K562 (cell line): Measurements from ENCODE around the gene DAGLA. TPM values are rescaled to one million over a fixed set of nuclear protein-coding genes. Genes with fewer than 3 reads are reported as not detected.

Experiments
- ATAC-seq: fragments of 200-7000 bp; cut with Tn5 transposase; 3 replicates; pipeline ENCODE4 v1.9.1; 2020; ENCODE audit warnings: moderate library complexity
- BruUV-seq: library from RNA; stranded (reverse); fragments of 400-500 nt; replicated peaks from 2 replicates; lab custom pipeline; 2021; lab: Mats Ljungman, UMichigan
- CTCF ChIA-PET: fragments of 300-600 bp; formaldehyde crosslinking; extraction: SDS; loops from one replicate; lab custom pipeline; 2021; ENCODE audit warnings: low intra/inter-chr PET ratio; lab: Yijun Ruan, JAX
- POLR2A ChIA-PET: fragments of 300-600, 350-650 bp; sonication (Branson Sonifier 250); formaldehyde crosslinking; extraction: SDS; loops from one replicate; lab custom pipeline; 2021; ENCODE audit warnings: antibody characterized with exemption, inconsistent platforms; lab: Yijun Ruan, JAX
- DNase-seq, 4 experiments: peaks; one replicate each; pipeline versions ENCODE4 v3.0.0 to v3.0.0-alpha.2; 2011 to 2018; ENCODE audit warnings: low spot score in 3 of 4, mixed read lengths in 3 of 4; ENCODE audit errors: extremely low read depth in 1 of 4
- FAIRE-seq: peaks from 2 replicates; lab custom pipeline; 2011; peaks lifted over from hg19 to GRCh38; lab: Jason Lieb, UNC
- H2AFZ ChIP-seq: 2 replicates; pipeline ENCODE4 v1.6.0; 2011; ENCODE audit warnings: low read depth, low read length, control low read depth, inconsistent platforms
- H3K27ac ChIP-seq: fragments of 200-600 bp; 3 replicates; pipeline ENCODE4 v1.8.0; 2011; ENCODE audit warnings: low read depth, mild to moderate bottlenecking, control low read depth, inconsistent platforms, low read length, moderate library complexity, mixed read lengths; ENCODE audit errors: extremely low read depth
- H3K27me3 ChIP-seq, 2 experiments: fragments of 300-600 bp in 1 of 2; 2 replicates in 1 of 2; 3 replicates in 1 of 2; pipeline versions ENCODE4 v1.6.0 to v1.8.0; 2011; ENCODE audit warnings: inconsistent platforms in 2 of 2, low read length in 2 of 2, mild to moderate bottlenecking in 1 of 2, mixed read lengths in 1 of 2, moderate library complexity in 1 of 2; ENCODE audit not compliant: control insufficient read depth in 2 of 2, insufficient read depth in 2 of 2
- H3K36me3 ChIP-seq: fragments of 300-600 bp; 3 replicates; pipeline ENCODE4 v1.8.0; 2011; ENCODE audit warnings: mild to moderate bottlenecking, low read length, inconsistent platforms; ENCODE audit not compliant: control insufficient read depth, insufficient read depth
- H3K4me1 ChIP-seq, 2 experiments: fragments of 200-600 bp in 1 of 2; replicated peaks in 1 of 2; 2 replicates in 1 of 2; 3 replicates in 1 of 2; pipeline versions ENCODE4 v1.5.1 to v1.8.0; 2011; ENCODE audit warnings: inconsistent platforms in 2 of 2, low read length in 2 of 2, mild to moderate bottlenecking in 1 of 2, mixed read lengths in 1 of 2, moderate library complexity in 1 of 2; ENCODE audit not compliant: control insufficient read depth in 2 of 2, insufficient read depth in 2 of 2
- H3K4me2 ChIP-seq: 2 replicates; pipeline ENCODE4 v1.6.1; 2011; ENCODE audit warnings: low read length, control low read depth, inconsistent platforms, mixed read lengths; ENCODE audit not compliant: insufficient read depth
- H3K4me3 ChIP-seq: fragments of 200-600 bp; sonication (generic), shearing (Covaris generic); 2 replicates; pipeline ENCODE4 v1.5.1; 2016; ENCODE audit warnings: control low read depth, inconsistent platforms
- H3K79me2 ChIP-seq: fragments of 200-600 bp; 3 replicates; pipeline ENCODE4 v1.8.0; 2011; ENCODE audit warnings: low read length, inconsistent platforms; ENCODE audit not compliant: control insufficient read depth, insufficient read depth
- H3K9ac ChIP-seq, 2 experiments: 2 replicates each; pipeline versions ENCODE4 v1.6.0 to v1.6.1; 2011; ENCODE audit warnings: low read depth in 2 of 2, low read length in 2 of 2, control low read depth in 1 of 2, inconsistent platforms in 1 of 2, mild to moderate bottlenecking in 1 of 2, mixed read lengths in 1 of 2; ENCODE audit not compliant: insufficient read depth in 1 of 2
- H3K9me1 ChIP-seq: one replicate; pipeline ENCODE4 v1.6.0; 2011; ENCODE audit warnings: inconsistent platforms, mild to moderate bottlenecking, low read length, moderate library complexity; ENCODE audit not compliant: control insufficient read depth, insufficient read depth
- H3K9me3 ChIP-seq: replicated peaks from 2 replicates; pipeline ENCODE4 v1.5.1; 2011; ENCODE audit warnings: low read depth, low read length, inconsistent platforms; ENCODE audit not compliant: control insufficient read depth, insufficient read depth
- H4K20me1 ChIP-seq: replicated peaks from 2 replicates; pipeline ENCODE4 v1.6.1; 2011; ENCODE audit warnings: low read length, inconsistent platforms, mixed read lengths; ENCODE audit not compliant: control insufficient read depth, insufficient read depth
- BRD4 ChIP-seq: fragments of 200-600 bp; sonication (generic); IDR thresholded peaks from 2 replicates; pipeline ENCODE4 v1.6.1; 2017; ENCODE audit warnings: inconsistent platforms
- PHTF2 ChIP-seq: fragments of 250-450 bp; sonication (Bioruptor Pico); IDR thresholded peaks from 2 replicates; pipeline ENCODE4 v1.5.0; 2021; ENCODE audit warnings: mild to moderate bottlenecking
- PREB ChIP-seq: sonication (generic); formaldehyde crosslinking; IDR thresholded peaks from 2 replicates; pipeline ENCODE4 v1.8.1; 2023; ENCODE audit warnings: mild to moderate bottlenecking, missing genetic modification reagents
- RBBP5 ChIP-seq: fragments of 200-600 bp; sonication (generic); IDR thresholded peaks from 2 replicates; pipeline ENCODE4 v1.6.1; 2012; ENCODE audit warnings: borderline replicate concordance, mild to moderate bottlenecking, low read length, control low read depth, inconsistent platforms; ENCODE audit not compliant: insufficient read depth, poor library complexity, severe bottlenecking
- WGBS: fragments of 100-300 bp; shearing (Covaris generic); methylation state at CpG from one replicate; pipeline ENCODE4 v1.1.6; 2016; ENCODE audit warnings: low coverage, mixed read lengths; ENCODE audit not compliant: insufficient coverage; ENCODE audit errors: missing lambda C conversion rate; 5-methylcytosine and 5-hydroxymethylcytosine counted together
- in situ Hi-C: fragments of 300-500 bp; cut with MboI; formaldehyde crosslinking; loops from 4 replicates; pipeline ENCODE4 v1.15.0; 2018; ENCODE audit warnings: inconsistent platforms, mixed read lengths
- intact Hi-C: fragments of 100-400 bp; cut with micrococcal nuclease; formaldehyde crosslinking; loops from 2 replicates; pipeline ENCODE4 v1.14.2; 2022
- polyA plus RNA-seq, 8 experiments: library from polyadenylated mRNA; depleted of rRNA in 4 of 8; stranded (reverse) in 5 of 8; unstranded in 3 of 8; fragments of >200 nt; fragmentation: Nextera tagmentation in 2 of 8; fragmentation: Illumina TruSeq in 1 of 8; extraction: Ambion mirVana in 2 of 8; extraction: Trizol in 1 of 8; gene quantifications; 2 replicates each; pipeline versions ENCODE4 v1.2.1 to v1.2.3, GENCODE V29; 2011 to 2014; ENCODE audit warnings: inconsistent platforms in 1 of 8, missing spikeins in 1 of 8
- total RNA-seq, 7 experiments: library from RNA; depleted of rRNA in 6 of 7; stranded (reverse); fragments of >200 nt in 6 of 7; fragmentation: Illumina TruSeq in 2 of 7; extraction: Trizol in 2 of 7; gene quantifications; 2 replicates each; pipeline versions ENCODE4 v1.2.1 to v1.2.3, GENCODE V29; 2011 to 2021; ENCODE audit warnings: low replicate concordance in 1 of 7

DAGLA gene
- total and polyA plus RNA-seq, 9 of the 15 experiments (the other 6 are each of a cell fraction or from before 2014, with no cell fraction given), result 0.03 to 0.16 (median 0.04) TPM; not detected in 4

DNA sequence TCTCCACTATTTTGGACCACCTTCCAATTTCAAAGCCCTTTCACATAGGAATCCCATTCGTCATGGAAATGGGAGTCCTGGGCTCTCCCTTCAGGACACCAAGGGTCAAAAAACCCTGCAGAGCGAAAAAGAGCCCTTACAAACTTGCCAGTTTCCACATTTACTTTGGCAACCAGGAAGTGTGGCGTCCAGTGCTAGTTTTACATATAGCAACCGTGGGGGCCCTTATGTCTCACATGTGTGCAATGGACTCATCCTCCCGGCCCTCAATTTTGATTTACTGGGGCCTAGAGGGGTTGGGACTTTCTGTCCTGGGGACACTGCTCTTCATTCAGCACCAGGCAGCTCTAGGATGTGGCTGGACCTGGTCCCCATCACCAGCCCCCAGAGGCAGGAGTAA is 33.7 kb downstream of the DAGLA start:
- TF ChIP-seq PHTF2 (CRISPR knock-in tag) (no peak), RBBP5 (no peak), PREB (CRISPR knock-in tag) (no peak), BRD4 (no peak)
- TF ChIP-seq, all 486 proteins: peak for 0
- H3K36me3 ChIP-seq, result no peaks in the 10 kb centered on the region
- no peak overlapping the region for H3K9ac ChIP-seq
- ChIA-PET CTCF (no interaction called here), POLR2A (interaction anchor here (0.7 to 1.4 kb wide), 3 partner anchors 19 to 601 kb away, joined by 3 read pairs; no protein-coding TSS in a partner anchor)
- FAIRE-seq (no peak), DNase-seq (no peak), ATAC-seq (no peak)
- BruUV-seq, result no TSS peak
- no peaks in the 10 kb centered on the region for H3K79me2 ChIP-seq
- peaks cover 16 to 73% of the 10 kb centered on the region in 2 experiments; a peak in 4 of 5 replicates for H3K27me3 ChIP-seq
- H3K4me2 ChIP-seq, result no peak overlapping the region
- no peaks in the 10 kb centered on the region for H3K9me1 ChIP-seq
- 0 out of 2 replicates have a peak, but pooled peaks cover 8% of the 10 kb centered on the region for H4K20me1 ChIP-seq
- H3K27ac ChIP-seq, result no peak overlapping the region
- intact Hi-C loops (no loop called here), in situ Hi-C loops (no loop called here)
- peaks cover 0 to 20% of the 10 kb centered on the region in 2 experiments; a peak in 3 of 5 replicates for H3K4me1 ChIP-seq
- H3K4me3 ChIP-seq, result no peak overlapping the region
- WGBS, result 2% methylated on average over 5 of the region's 5 CpGs
- H2AFZ ChIP-seq, result no peak overlapping the region
- H3K9me3 ChIP-seq, result no peaks in the 10 kb centered on the region
